GM18858 (cell line): Measurements from ENCODE around the gene ANAPC7.
"Not testable (repeated sequence)": the region's sequence is repeated elsewhere in the genome, so short reads cannot be mapped to it uniquely, and the experiment has no call there.

Experiments
- ATAC-seq: cut with Tn5 transposase; IDR thresholded peaks from one replicate; pipeline ENCODE4 v1.9.1; 2021; ENCODE audit not compliant: unreplicated experiment

The ANAPC7 gene

GRCh38 chr12:110349096-110349495, 54.4 kb downstream of the ANAPC7 start:
- ATAC-seq, result no peak

GRCh38 chr12:110348431-110349059, 55.0 kb downstream of the ANAPC7 start:
- no peak for ATAC-seq

- ATAC-seq, result no peak
Observed at GRCh38 chr12:110347767-110348166, 55.7 kb downstream of the ANAPC7 start.

GRCh38 chr12:110345963-110346362, 57.5 kb downstream of the ANAPC7 start:
- ATAC-seq, result no peak

GRCh38 chr12:110345176-110345661, 58.3 kb downstream of the ANAPC7 start:
- ATAC-seq, result no peak

- ATAC-seq, result no peak
Observed at GRCh38 chr12:110344657-110345056, 58.9 kb downstream of the ANAPC7 start.

DNA sequence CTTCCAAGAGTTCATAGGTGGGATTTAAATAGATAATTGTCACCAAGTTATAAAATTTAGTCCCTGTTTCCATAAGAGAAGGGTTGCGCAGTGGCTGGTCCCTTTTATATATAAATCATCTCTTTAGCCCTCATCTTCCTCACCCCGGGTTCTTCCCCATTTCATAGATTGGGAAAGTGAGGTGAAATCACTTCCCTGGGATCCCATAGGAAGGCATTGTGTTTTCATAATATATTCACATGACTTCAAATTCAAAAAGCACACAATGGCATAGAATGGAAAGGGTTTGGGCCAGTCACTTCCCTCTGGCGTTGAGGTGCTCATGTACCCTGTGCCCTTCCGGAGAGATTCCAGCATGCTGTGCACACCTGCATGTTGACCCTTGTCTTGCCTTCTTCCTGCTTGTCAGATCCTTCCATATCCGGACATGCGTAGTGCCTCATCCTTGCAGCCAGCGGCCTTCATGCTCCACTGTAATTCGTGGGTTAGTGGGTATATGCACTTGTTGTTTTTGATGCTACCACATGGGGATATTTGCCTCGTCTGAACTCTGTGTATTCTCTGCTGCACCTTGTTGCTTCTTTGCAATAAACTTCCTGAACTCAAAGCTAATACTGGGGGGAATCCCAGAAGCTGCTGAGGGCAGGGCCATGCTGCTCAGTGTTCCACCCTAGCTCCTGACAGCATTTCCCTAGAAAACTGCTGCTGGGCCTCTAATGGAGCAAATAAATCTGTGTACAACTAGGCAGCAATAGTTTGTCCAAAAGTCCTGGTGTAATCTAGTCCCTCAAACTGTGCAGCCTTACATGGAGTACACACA, 59.6 kb downstream of the ANAPC7 start:
- ATAC-seq, result no peak

DNA sequence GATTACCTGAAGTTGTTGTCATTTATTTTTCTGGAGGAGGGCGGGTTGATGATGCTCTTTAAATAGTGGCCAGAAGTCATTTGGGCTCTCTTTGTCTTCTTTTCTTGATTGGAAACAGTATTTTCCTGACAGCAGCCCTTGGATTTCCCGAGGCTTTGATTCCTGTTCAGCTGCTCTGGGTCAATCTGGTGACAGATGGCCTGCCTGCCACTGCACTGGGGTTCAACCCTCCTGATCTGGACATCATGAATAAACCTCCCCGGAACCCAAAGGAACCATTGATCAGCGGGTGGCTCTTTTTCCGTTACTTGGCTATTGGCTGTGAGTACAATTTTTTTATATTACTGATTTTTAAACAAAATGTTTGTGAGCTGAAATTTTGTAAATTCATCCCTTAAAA, 60.4 kb downstream of the ANAPC7 start:
- no peak for ATAC-seq

DNA sequence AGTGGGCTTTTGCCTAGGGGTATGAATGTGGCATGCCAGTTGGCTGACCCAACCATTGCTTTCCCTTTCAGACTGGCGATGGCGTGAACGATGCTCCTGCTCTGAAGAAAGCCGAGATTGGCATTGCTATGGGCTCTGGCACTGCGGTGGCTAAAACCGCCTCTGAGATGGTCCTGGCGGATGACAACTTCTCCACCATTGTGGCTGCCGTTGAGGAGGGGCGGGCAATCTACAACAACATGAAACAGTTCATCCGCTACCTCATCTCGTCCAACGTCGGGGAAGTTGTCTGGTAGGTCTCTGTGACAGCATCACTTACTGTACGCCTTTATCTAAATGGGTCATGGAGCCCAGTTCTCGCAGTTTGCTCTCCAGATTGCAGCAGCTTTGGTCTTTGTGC, 61.4 kb downstream of the ANAPC7 start:
- no peak for ATAC-seq

- ATAC-seq, result no peak
Observed at GRCh38 chr12:110340706-110341105, 62.8 kb downstream of the ANAPC7 start.

DNA sequence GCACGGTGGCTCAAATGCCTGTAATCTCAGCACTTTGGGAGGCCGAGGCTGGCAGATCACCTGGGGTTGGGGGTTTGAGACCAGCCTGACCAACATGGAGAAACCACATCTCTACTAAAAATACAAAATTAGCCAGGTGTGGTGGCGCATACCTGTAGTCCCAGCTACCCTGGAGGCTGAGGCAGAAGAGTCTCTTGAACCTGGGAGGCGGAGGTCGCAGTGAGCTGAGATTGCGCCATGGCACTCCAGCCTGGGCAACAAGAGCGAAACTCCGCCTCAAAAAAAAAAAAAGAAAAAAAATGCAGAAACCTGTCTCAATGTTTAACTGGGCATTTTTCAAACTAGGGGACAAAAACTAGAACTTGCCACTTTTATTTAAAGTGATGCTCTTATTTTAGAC, 63.2 kb downstream of the ANAPC7 start:
- ATAC-seq, result not testable (repeated sequence)

- no peak for ATAC-seq
Observed at GRCh38 chr12:110339184-110339952, 64.1 kb downstream of the ANAPC7 start.

DNA sequence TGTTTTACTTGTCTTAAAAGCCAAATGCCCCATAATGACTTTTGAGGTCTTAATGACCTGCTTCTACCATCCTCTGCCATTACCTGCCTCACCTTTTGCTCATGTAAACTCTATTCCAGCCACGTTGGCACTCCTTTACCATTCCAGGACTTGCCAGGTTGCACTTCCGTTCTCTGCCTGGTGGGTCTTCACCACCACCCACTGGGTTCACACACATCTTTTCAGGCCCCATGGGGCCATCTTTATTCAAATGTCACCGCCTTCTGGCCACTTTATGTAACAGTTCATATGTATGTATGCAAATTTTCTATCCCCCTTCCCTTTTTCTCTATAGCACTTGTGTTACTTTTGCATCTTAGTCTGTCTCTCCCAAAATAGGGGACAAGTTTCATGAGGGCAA, 64.8 kb downstream of the ANAPC7 start:
- no peak for ATAC-seq

DNA sequence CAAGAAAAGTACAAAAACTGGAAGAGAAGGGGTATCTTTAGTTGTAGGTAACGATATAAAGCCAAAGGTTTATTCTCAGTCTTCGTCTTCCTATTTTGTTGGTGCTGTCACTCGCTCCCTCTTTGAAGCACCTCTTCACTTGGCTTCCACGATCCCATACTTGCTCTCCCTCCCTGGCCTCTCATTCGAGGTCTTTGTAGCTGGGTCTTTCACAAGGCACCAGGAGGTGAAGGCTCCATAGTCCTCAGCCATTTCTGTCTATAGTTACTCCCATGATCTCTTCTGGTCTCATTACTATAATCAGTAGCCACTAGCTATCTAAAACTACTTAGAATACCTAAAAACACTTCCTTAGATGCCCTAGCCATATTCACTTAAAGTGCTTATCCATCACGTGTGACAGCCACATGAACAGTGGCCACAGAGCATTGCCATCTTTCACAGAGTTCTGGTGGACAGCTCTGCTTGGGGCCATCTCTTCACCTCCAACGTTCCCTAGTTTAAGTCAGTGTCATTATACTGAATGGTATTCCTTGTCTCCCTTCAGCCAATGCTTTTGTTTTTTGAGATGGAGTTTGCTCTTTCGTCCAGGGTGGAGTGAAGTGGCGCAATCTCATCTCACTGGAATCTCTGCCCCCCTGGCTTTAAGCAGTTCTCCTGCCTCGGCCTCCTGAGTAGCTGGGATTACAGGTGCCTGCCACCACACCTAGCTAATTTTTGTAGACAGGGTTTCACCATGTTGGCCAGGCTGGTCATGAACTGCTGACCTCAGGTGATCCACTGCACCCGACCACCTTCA, 65.4 kb downstream of the ANAPC7 start:
- no peak for ATAC-seq

DNA sequence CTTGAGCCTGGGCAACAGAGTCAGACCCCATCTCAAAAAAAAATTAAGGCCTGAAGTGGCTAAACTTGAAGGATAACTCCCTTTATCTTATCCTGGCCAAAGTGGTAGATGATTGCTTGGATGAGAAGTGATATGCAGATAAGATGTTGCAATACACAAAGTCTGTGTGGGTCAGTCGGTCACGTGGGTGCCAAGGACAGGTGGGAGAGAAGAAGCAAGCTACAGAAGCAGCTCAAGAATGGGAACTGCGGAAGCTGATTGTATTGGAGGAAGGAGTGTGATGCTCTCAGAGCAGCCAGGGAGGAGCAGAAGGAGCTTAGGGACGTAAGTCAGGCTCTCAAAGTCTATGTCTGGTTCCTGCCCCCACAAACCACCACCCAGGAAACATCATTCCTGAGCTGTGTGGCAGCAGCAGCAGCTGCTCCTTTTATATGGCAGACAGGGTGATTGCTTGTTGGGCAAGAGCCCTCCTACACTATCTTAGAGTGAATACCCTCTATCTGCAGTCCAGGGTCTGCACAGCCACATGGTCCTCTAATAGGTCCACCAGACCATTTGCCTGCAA, 67.9 kb downstream of the ANAPC7 start:
- ATAC-seq, result no peak

- ATAC-seq, result no peak
Observed at GRCh38 chr12:110333201-110333600, 70.3 kb downstream of the ANAPC7 start.

DNA sequence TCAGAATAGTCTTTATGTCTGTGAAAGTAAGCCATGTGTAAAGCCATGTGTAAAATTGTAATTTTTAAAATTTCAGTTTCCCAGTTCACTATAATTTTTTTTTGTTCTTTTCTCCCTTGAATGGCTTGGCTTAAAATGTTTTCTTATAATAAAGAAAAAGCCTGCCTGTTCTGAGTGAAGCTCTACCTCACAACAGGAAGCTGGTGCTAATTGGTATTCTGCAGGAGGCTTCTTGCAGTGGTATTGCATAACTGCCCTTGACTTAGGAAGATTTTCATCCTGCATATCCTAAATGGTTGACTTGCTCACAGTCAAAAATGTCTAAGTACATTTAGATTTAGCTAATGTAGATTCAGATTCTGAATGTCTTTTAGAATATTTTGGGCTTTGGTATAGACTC, 73.0 kb downstream of the ANAPC7 start:
- ATAC-seq, result no peak

GRCh38 chr12:110330124-110330523, 73.4 kb downstream of the ANAPC7 start:
- no peak for ATAC-seq

GRCh38 chr12:110329710-110330109, 73.8 kb downstream of the ANAPC7 start:
- no peak for ATAC-seq
